ENCODE results near the gene MSTO1. TPM values are rescaled to one million over a fixed set of nuclear protein-coding genes. Genes with fewer than 3 reads are reported as not detected.

The MSTO1 gene
- 34.9 to 42.4 TPM (median 39.8 TPM) in 5 replicates for total RNA-seq (2022; extraction: Qiagen RNA extraction)

GRCh38 chr1:155609515-155610256 is at the start of gene MSTO1:
Gene MSTO1, plus strand, starts transcription at chr1:155610218. Its CDS starts 31 bp downstream, at chr1:155610249.

GRCh38 chr1:155562581-155563376 is 47.2 kb upstream of the MSTO1 start, which contains the start of gene ASH1L:
Gene ASH1L, minus strand, starts transcription at chr1:155562803. Its CDS starts 41,284 bp downstream, at chr1:155521519.

Other genes starting within 250 kb of the MSTO1 start
- gene ASH1L, start 47.4 kb upstream of the MSTO1 start, total RNA-seq (2022; extraction: Qiagen RNA extraction) = 8.6 to 14.0 TPM (median 11.3 TPM) in 5 replicates
- 43.9 to 48.2 TPM (median 47.6 TPM) in 5 replicates for gene YY1AP1, start 78.6 kb downstream of the MSTO1 start, total RNA-seq (2022; extraction: Qiagen RNA extraction)
- 110 to 146 TPM (median 115 TPM) in 5 replicates for gene DAP3, start 78.9 kb downstream of the MSTO1 start, total RNA-seq (2022; extraction: Qiagen RNA extraction)
- 12.2 to 15.6 TPM (median 14.5 TPM) in 5 replicates for gene GON4L, start 247.0 kb downstream of the MSTO1 start, total RNA-seq (2022; extraction: Qiagen RNA extraction)
- 1.1 to 1.5 TPM (median 1.5 TPM) in 5 replicates for gene SYT11, start 249.3 kb downstream of the MSTO1 start, total RNA-seq (2022; extraction: Qiagen RNA extraction)

Data from A549 treated with dexamethasone at 1 μM for 4 hours (cell line).